Left renal pelvis (tissue), 4 donors: ENCODE results near the gene LRRC75B. TPM values are rescaled to one million over a fixed set of nuclear protein-coding genes. Genes with fewer than 3 reads are reported as not detected.

Source experiments
- DNase-seq, 4 donors: peaks; one replicate each; pipeline ENCODE4 v3.0.0-alpha.2; 2013; ENCODE audit warnings: low read depth in 4 of 4, low spot score in 3 of 4
- polyA plus RNA-seq, 4 donors: library from polyadenylated mRNA; unstranded; fragments of 120-200 nt; gene quantifications; one replicate each; pipeline ENCODE4 v1.2.1, GENCODE V29; 2013; ENCODE audit not compliant: insufficient read length in 4 of 4

Gene LRRC75B
- polyA plus RNA-seq, 4 donors = 20.2 to 33.9 (median 30.4) TPM

DNA sequence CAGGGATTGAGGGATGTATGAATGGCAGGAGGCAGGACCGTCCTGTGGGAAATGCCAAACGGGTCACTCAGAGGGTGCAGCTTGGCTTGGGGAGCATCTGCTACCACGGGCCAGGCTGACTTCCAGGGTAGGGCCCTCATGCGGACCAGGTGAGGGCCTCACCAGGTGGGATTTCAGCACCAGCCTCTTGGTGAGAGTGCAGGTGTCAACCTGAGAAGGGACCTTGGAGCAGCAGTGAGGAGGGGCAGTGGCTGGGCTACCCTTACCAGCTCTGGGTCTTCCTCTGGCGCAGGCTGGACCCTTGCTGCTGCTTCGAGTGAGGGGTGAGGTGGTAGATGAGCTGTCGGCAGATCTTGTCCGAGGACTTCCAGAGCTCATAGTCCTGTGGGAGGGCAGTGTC is 4.9 kb downstream of the LRRC75B start:
- DNase-seq = no peak

DNA sequence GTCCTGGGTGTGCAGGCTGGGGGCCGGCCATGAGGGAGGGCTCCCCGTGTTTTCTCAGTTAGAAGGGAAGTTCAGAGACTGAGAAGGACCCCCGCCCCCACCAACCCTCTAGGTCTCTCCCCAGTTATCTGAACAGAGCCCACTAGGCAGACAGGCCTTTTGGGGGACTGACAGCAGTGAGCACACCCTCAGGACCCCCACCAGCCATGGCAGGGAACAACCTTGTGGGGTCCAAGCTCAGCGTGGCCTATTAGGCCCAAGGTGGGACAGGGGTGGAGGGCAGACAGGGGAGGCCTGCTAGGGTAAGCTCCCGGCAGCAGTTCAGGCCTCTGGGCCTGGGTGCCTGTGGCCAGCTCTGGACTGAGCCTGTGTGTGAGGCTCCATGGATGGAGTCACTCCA is 5.6 kb downstream of the LRRC75B start:
- no peak for DNase-seq

DNA sequence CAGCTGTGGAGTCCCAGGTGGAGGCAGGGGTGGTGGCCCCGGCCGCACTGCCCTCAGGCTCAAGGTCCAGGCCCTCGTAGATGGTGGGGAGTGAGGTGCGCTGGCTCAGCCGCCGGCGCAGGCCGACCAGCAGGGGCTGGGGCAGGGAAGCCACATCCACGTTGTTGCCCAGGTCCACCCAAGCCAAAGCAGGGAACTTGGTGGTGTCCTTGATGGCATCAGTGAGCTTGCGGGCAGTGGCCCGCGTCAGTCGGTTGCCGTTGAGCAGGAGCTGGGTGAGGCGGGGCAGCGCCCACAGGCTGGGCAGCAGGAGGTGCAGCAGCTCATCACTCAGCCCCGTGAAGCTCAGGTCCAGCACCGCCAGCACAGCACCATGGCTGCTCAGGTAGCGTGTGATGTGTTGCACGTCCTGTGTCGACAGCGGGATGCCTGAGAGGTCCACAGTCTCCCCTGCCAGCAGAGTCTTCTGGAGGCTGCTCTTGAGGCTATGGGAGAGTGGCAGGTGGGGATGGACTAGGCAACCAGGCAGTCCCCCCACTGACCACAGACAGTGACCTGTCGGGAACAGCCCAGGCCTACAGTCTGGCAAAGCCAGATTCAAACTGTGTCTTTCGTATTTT is 6.8 kb downstream of the LRRC75B start:
- no peak for DNase-seq

DNA sequence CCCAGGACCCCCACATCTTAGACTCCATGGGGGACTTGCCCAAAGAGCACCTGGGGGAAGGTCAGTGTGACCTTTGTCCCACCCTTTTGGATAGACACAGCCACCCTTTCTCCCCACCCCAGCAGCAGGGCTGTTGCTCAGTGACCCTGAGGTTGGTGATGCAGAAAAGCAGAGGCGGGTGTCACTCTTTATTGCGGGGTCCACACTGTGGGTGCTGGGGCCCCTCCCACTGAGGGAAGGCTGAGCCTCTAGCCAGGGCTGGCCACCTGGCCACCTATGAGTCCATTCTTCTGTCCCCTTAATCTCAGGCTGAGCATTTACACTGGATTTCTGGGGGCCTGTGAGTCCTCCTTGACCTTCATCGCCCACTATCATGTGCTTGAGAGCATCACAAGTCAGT is 7.4 kb downstream of the LRRC75B start:
- no peak for DNase-seq

DNA sequence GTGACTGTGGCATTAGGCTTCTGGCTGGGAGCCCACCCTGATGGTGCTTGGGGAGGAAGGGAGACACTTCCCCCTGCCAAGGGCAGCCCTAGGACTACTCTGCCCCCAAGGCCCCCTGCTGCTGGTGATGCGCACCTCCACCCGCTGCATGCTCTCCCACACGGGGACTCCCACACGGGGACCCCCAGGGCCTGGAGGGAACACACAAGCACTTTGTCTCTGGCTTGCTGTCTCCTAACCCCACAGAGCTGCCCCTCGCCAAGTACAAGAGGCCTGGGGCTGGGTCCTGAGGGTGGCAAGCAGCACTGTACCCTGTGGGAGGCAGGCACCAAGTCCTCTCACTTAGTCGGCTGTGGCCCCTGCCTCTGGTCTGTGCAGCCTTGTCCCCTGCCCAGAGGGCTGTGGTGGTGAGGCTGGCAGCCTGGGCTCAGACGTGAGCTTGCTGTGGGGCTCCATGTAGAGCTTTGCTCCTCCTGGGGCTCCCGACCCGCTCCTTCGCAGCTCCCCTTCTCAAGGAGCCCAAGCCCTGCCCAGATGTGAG is 7.9 kb downstream of the LRRC75B start:
- no peak for DNase-seq

DNA sequence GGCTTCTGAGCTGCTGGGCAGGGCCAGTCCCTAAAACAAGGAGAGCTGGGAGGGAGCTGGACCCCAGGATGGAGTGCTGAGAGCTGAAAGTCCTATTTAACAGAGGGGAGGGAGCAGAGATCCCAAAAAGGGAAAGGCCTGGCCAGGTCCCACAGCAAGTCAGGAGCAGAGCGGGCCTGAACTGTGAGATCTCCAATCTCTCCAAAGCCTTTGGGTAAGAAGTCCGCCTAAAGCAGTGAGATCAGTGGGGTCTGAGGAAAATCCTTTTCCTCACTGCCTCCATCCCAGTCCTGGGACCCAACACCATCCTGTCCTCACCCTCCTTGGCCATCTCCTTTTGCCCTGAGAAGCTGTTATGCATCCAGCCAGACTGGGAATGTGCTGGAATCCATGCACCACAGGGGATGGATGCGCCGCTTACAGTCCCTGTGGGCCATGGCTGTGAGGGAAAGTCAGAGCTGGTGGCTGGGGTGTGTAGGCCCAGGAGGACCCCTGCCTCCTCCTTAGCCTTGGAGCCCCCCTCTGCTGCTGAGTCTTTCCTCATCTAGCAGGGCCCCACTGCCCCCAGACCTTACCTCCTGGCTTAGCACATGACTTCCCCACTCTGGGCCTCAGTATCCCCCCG is 8.6 kb downstream of the LRRC75B start:
- no peak for DNase-seq

DNA sequence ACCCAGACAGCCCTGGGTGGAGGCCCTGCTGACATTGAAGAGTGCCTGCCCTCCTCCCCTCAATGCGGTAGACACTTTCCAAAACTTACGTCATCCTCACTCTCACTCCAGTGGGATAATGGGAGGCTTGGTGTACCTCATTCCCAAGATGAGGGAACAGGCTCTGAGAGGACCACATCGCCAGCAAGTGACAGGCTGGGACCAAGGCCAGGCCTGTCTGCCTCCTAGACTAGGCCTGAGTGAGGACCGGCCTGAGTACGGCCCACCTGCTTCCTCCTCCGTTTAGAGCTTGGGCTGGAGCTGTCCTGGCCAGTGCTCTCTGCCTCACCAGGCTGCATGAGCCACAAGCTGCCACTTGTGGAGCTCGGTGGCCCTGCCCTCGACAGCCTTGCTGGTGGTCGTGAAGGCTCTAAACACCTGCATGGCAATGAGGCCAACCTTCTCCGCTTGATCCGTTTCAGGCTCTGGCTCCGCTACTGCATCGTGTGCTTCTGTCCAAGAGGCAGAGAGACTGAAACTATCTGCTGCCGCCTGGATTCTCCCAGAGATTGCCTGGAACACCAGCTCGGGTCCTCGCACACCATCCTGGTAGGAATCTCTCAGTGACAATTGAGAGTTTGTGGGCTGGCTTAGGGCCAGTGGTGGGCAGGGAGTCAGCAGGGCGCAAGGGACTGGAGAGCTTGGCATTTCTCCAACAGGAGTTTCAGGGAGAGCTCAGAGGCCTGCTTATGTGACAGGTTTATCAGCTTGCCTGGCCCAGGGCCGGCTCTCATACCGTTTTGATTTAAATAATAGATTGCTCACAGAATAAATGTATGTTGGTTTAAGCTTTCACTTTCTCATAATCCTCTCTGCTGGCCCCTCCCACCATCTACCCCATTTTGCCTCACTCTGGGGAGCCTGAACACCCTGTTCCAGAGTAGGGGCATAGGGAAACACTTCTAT is 9.4 kb downstream of the LRRC75B start:
- no peak for DNase-seq

DNA sequence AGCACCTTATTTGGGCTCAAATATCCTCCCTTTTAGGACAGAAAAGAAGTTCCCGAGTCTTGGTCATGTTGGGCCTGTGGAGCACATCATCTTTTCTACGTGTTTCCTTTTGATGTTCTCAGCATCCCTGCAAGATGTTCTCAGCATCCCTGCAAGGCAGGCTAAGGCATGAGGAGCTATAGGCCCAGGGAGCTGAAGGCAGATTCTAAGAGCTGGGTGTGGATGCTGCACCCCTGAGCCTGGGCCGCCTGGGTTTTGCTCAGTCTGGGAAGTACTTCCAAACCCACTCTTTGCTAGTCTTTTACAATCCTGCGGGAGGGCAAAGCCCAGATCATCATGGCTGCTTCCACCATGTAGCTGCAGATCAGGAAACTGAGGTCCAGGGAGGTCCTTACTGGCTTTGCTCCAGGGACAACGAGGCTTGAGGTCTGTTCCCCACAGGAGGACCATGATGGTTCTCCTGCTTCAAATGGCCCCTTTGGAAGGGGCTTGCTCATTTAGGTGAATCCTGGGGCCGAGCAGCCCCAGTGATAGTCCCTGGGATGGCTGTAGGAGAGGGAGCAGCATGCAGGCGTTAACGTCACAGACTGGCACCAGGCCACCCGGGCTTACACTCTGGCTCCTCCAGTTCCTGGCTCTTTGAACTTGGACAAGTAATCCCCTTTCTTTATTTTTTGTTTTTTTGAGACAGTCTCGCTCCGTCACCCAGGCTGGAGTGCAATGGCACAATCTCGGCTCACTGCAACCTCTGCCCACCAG is 10.6 kb downstream of the LRRC75B start:
- DNase-seq = no peak

DNA sequence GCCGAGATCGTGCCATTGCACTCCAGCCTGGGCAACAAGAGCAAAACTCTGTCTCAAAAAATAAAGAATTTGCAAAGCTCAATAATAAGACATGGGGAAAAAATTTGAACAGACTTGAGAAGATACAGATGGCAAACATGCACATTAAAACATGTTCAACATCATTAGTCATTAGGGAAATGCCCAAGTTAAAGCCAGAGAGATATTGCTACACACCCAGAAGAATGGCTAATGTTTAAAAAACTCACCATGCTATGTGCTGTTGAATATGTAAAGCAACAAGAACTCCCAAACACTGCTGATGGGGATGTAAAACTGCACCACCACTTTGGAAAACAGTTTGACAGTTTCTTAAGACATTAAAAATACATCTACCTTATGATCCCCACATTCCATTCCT is 12.6 kb downstream of the LRRC75B start:
- DNase-seq = no peak

DNA sequence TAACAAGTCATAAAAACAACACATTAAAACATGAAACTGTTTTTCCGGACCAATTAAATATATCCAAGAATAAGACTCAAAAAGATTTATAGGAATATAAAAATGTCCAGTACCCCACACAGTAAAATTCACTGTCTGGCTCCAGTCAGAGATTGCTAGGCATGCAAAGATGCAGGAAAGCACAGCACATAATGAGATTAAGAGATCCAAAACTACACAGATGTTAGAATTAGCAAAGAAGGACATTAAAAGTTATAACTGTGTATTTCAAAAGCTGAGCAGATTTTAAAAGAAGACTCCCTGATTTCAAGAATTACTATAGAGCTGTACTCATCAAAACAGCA is 13.6 kb downstream of the LRRC75B start:
- no peak for DNase-seq

DNA sequence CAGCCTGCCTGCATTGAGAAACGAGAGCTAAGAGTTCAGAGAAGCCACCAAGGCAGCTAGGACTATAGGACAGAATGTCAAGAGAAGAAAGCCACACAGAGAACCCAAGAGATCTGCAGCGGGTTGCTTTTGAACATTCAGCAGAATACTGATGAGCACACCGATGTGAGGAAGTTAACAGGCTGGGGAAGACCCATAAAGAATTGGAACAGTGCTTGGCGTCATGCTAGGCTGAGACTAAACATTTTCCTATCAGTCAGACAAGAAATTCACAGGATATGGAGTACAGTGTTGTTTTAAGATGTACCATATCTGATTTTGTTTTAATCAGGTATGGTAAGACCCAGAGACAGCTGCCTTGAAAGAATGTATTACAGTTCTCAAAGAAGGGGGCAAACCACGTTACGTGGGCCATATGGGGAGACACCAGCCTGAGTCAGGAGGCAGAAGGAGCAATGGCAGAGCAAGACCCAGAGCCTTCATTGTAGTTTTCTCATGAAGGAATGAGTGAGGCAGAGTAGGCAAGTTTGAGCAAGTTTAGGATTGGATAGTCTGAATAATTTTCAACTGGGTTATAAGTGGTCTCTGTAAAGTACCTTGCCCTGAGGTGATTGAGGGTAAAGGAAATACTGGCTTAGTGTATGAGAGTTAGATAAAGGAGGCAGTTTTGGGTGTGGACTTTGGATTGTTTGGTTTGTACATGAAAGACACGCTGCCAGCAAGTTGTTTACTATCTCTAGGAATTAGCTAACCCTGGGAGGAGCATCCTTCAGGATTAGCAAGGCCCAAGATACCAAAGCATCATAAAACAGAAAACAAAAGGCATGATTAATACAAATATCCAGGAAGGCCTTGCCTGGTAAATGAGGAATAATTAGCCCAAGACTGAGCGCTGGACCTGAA is 14.3 kb downstream of the LRRC75B start:
- no peak for DNase-seq

DNA sequence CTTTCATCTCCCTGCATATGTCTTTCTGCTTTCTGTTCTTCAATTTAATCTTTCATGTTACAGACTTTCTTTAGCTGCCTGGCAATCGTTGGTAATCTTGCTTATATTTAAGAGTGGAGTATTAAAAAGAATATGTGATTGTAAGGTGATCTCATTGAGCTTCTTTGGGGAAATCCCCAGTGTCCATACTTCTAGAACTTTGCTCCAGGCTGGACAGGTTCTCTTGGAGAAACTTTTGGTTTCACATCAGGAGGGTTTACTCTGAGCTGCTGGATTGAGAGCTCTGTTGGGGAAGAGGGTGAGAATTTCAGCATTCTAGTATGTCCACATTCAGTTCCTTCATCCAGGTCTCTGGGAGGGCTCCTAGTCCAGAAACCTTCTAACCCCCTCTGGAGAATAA is 16.1 kb downstream of the LRRC75B start:
- no peak for DNase-seq

DNA sequence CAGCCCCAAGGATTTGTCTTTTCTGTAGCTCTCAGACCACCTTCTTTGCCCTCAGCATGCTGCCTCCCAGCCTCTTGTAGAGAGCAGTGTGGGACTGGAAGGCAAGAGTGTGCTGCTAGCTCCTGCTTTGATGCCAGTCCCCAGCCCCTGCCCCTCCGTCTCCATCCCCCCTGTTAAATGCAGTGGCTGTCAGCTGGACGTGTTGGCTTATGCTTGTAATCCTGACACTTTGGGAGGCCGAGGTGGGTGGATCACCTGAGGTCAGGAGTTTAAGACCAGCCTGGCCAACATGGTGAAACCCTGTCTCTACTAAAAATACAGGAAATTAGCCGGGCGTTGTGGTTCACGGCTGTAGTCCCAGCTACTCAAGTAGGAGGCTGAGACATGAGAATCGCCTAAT is 21.6 kb downstream of the LRRC75B start:
- DNase-seq = no peak

DNA sequence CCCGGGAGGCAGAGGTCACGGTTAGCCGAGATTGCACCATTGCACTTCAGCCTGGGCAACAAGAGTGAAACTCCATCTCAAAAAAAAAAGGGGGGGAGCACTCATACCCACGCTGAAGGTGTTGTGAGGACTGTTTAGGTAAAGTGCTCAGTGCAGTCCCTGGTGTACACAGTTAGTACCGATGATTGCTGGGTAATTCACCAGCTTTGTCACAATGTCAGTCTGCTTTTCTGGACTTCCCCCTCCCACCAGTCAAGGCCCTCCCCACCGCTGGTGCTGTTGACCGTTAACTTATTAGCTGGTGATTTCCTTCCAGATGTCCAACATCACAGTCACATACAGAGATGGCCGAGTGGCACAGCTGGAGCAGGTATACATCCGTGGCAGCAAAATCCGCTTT is 25.2 kb downstream of the LRRC75B start:
- no peak for DNase-seq

DNA sequence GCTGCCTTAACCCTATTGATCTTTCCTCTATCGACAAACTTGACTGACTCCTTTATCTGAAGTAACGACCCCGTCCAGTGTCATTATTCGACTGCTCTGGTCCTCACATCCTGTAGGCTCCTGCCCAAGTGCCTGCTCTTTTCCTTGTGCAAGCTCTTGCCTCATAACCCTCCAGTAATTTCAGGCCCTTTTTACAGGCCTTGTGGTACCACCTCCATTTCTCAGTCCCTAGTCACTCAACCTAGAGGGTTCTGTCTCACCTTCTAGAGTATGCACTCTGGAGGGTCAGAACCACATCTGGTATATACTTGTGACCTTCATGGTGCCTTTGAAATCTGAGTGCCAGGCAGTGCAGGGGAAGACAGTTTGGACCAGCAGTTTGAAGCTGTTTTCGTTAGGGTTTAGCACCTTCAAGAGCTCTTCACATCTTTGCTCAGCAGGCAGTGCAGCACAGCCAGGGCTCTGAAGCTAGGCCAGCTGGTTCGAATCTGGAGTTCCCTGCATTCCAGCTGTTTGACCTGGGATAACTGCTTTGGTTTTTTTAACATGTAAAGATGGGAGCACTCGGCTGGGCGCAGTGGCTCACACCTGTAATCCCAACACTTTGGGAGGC is 25.9 kb downstream of the LRRC75B start:
- no peak for DNase-seq

DNA sequence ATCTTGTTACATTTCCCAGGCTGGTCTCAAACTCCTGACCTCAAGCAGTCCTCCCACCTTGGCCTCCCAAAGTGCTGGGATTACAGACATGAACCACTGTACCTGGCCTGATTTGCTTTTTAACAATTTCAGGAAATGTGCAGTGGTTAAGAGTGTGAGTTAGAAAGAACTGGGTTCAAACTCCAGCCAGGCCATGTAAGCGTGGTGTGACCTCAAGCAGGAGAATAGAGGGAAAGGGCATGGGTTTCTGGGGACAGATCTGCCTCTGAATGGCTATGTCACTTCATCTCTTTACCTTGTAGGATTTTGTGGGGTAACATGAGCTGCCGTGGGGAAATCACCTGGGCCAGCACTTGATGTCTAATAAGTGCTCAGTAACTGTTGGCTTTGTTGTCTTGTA is 27.8 kb downstream of the LRRC75B start:
- DNase-seq = no peak

DNA sequence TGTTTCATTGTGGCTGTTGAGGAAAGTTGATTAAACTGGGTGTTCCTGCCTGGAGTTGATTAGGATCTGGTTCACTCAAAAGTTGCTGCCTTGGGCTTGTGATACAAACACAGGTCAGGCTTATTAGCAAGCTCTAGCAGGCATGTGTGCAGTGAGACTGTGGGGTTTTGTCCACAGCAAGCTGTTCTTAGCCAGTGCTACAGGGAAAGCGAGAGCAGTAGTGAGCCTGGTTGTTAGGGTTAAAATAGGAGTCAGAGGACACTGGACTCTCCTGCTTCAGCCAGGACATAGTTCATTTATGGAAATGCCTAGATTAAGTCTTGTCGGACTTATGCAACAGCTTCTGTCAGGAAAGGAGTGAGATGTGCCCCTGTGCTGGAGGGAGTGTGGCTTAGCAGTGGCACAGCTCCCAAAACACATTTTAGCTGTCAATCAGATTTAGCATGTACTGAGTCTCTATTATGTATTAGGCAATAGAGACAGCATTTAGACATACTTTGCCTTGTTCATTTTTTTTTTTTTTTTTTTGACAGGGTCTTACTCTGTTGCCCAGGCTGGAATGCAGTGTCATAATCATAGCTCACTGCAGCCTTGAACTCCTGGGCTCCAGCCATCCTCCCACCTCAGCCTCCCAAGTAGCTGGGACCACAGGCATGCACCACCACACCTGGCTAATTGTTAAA is 28.4 kb downstream of the LRRC75B start:
- DNase-seq = no peak

DNA sequence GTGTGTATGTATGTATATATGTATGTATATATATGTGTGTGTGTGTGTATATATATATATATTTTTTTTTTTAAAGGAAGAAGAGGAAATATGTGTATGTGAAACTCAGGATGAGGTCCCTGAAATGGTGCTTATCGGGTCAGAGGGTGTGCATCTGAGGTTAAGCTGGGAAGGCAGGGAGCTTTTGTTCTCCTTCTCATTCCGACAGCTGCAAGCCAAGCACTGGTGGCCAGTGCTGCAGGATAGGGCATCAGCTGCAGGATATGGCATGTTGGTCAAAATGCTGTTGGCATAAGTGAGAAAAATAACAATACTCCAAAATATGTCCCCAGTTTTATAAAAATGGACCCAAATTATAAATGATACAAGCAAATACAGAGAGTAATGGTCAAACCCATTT is 29.6 kb downstream of the LRRC75B start:
- no peak for DNase-seq

DNA sequence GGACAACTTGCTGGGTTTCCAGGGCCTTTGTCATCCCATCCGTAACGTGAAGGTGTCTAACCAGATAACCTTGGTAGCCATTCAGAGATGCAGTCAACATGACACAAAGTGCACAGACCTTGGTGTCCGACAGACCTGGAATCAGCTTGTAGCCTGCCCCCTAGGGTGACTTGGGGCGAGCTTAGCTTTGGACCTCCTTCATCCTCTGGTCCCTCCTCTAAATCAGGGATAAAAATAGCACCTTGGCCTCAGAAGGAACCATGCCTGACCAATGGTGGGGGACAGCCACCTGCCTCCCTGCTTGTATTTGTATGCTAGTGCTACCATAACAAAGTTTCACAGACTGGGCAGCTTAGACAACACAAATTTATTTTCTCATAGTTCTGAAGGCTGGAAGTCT is 33.4 kb downstream of the LRRC75B start:
- DNase-seq = no peak
